ENCODE results near the gene CEND1.

The CEND1 gene

DNA sequence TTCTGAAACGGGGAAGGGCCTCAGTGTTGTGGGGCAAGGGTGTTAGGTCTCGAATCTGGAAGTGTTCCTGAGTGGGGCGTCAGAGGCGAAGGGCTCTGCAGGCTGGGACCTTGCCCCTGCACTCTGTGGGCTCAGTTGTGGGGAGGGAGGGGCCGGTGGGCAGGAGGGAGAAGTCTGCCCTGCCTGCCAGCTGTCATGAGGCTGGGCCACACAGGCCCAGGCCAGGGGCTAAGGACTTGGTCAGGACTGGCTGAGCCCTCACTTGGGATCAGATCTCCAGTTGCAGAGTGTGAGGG, 38.0 kb upstream of the CEND1 start, which contains the start of gene CRACR2B:
CRACR2B (plus strand) TSS at position 23 of the 296 bp plus-strand sequence. CDS start 689 bp downstream, outside the sequence.
- DNase-seq (ENCODE audit: low read depth in 1 of 2, low spot score in 1 of 2) = no peak

DNA sequence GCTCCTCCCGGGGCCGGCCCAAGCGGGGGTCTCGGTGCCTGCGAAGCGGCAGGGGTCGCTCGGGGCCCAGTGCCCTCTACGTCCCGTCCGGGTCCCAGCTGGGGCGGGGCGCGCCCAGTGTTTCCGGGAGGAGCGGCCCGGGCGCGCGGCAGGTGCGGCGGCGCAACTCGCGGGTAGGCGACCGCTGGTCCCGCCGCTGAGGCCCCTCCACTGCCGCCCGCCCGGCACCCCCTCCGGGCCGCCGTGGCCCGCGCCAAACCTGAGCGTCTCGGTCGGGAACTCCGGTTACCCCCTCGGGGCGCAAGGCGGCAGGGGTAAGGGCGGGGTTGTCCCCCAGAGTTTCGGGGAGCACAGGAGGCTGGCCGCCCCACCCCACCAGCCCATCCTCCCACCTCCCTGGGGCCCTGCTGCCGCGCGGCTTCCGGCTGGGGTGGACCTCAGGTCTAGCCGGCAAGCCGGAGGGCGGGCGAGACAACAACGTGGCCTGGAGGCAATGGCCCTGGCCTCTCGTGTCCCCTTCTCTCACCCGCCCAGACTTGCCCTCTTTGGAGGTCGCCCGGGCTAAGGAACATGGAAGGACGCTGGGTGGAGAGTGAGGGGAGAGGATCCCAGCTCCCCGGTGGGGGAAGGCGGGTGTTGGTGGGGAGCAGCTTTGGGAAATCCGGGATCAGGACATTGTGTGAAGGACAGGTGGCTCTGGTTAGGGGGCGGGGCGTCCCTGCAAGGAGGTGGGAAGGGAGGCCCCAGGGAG, 37.4 kb upstream of the CEND1 start:
- no peak for DNase-seq (ENCODE audit: low read depth in 1 of 2, low spot score in 1 of 2)

DNA sequence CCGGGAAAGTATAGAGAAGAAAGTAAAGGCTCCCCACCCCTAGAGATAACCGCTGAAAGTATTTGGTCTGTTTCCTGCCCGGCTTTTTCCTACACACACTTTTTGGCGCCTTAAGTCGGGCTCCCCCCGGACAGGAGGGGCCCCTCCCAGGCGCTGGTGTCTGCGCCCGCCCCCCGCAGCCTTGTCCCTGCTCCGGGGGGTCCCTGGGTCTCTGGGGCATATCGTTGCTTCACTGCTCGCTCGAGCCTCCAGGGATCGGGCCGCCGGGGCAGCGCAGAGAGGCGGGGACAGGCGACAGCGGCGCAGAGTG, 36.9 kb upstream of the CEND1 start:
- DNase-seq (ENCODE audit: low read depth in 1 of 2, low spot score in 1 of 2) = no peak

DNA sequence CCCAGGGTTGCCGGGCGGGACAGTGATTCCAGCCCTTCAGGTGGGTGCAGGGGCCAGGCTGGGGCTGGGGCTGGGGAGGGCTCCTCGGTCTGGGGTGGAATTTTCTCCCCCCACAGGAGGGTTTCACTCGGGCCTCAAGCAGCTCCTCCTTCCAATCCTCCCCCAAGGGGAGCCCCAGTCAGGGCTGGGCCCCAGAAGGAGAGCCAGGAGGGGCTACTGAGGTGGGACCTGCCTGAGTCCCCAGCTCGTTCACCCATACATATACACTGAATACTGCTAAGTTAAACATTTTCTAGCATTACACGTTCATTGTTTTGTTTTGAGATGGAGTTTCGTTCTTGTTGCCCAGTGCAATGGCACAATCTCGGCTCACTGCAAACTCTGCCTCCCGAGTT, 36.3 kb upstream of the CEND1 start:
- DNase-seq (ENCODE audit: low read depth in 1 of 2, low spot score in 1 of 2) = no peak

DNA sequence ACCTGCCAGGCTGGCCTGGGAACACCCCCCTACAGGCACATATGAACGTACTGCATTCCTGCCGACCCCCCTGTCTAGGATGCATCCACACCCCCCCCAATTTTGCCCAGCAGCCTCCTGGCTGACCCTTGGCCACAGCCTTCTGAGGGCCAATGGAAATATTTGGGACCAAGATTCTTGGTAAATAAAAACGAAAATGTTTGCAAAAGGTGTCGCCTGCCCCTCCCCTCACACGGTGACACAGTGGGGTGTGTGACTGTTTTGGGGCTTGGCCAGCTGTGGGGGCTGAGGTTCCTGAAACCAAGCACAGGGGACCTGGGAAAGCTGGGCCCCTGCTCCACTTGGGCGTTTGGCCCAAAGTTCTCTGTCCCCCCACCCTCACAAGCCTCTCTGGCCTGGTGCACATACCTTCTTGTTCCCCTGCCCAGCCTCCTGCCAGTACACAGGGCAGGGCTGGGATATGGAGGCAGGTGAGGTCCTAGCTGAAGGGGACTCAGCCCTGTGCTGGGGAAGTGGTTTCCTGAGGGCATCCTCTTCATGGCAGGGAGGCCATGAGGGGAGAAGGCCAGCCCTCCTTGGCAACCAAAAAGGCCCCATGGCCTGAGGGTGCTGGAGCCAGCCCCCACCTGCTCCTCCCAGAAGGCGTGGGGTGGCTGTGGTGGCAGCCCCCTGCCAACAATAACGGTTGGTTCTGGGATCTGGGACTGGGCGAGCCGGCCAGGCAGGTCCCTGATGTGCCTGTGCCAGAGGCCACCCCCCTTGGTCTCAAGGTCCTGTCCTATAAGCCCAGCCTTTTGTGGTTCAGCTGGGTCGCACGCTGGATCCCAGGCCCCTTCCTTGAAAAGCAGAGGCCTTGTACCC, 35.7 kb upstream of the CEND1 start:
- no peak for DNase-seq (ENCODE audit: low read depth in 1 of 2, low spot score in 1 of 2)

DNA sequence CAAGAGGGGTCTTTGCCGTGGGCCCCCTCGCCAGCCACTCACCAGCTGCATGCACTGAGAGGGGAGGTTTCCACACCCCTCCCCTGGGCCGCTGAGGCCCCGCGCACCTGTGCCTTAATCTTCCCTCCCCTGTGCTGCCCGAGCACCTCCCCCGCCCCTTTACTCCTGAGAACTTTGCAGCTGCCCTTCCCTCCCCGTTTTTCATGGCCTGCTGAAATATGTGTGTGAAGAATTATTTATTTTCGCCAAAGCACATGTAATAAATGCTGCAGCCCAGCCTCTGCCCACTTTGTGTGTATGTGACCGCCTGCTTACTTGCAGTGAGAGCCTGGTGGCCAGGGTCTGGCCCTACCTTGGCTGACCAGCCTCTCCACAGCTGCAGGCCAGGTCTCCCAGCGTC, 35.1 kb upstream of the CEND1 start:
- no peak for DNase-seq (ENCODE audit: low read depth in 1 of 2, low spot score in 1 of 2)

DNA sequence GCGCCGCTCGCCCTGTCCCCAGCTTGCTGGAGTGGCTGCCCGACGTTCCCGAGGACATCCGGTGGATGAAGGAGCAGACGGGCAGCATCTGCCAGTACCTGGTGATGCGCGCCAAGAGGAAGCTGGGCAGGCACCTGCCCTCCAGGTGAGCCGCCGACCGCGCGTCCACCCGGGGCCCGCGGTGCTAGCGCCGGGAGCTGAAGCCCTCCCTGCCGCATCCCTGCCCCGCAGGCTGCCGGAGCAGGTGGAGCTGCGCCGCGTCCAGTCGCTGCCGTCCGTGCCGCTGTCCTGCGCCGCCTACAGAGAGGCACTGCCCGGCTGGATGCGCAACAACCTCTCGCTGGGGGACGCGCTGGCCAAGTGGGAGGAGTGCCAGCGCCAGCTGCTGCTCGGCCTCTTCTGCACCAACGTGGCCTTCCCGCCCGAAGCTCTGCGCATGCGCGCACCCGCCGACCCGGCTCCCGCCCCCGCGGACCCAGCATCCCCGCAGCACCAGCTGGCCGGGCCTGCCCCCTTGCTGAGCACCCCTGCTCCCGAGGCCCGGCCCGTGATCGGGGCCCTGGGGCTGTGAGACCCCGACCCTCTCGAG, 34.5 kb upstream of the CEND1 start:
- DNase-seq (ENCODE audit: low read depth in 1 of 2, low spot score in 1 of 2) = no peak

DNA sequence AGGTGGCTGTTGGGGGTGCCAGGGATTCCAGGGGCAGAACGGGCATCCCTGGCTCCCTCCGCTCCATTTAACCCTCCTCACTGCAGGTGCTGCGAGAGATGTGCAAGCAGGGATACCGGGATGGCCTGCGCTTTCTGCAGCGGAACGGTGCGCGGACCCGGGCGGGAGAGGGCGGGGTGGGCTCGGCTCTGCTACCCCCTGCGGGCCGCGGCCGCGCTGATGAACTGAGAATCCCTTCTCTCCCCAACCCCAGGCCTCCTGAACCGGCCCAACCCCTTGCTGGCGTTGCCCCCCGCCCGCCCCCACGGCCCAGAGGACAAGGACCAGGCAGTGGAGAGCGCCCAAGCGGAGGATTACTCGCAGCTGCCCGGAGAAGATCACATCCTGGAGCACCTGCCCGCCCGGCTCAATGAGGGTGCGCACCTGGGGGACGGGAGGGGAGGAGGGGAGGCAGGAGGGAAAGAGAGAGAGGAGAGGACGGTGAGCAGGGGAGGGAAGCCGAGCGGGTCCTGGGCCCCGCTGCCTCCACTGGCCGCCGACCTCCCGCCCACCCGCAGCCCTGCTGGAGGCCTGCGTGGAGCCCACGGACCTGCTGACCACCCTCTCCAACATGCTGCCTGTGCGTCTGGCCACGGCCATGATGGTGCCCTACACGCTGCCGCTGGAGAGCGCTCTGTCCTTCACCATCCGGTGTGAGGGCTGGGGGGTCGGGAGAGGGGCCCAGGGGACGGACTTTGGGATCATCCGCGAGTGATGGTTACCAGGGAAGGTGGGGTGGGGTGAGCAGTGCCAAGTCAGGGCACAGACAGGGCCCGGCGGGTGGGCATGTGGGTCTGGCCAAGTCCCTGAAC, 33.8 kb upstream of the CEND1 start:
- DNase-seq (ENCODE audit: low read depth in 1 of 2, low spot score in 1 of 2) = no peak

DNA sequence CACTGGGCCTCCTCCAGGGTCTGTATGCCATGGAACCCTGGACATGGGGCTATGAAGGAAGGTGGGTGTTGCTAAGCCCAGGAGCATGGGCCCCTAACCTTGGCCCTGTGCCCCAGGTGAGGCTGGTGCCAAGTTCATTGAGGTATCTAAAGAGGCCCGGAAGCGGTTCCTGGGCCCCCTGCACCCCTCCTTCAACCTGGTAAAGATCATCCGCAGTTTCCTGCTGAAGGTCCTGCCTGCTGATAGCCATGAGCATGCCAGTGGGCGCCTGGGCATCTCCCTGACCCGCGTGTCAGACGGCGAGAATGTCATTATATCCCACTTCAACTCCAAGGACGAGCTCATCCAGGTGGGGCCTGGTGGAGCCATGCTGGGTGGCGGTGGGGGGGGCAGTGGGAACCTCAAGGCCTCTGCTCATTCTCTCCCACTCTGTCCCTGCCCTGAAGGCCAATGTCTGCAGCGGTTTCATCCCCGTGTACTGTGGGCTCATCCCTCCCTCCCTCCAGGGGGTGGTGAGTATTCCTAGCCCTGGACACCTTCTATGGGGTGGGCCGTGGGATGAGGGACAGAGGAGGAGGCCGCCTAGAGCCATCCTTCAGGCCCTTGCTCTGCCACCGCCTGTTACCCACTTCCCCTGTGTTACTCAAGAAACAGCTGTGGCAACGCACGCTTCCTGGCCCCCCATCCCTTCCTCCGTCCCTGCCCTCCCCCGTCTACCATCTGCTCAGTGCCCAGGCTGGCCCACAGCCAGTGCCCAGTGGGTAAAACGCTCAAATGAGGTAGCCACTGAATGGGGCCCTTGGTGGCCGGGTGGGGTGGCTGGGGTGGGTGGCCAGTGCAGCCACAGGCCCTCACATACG, 31.9 kb upstream of the CEND1 start:
- no peak for DNase-seq (ENCODE audit: low read depth in 1 of 2, low spot score in 1 of 2)

DNA sequence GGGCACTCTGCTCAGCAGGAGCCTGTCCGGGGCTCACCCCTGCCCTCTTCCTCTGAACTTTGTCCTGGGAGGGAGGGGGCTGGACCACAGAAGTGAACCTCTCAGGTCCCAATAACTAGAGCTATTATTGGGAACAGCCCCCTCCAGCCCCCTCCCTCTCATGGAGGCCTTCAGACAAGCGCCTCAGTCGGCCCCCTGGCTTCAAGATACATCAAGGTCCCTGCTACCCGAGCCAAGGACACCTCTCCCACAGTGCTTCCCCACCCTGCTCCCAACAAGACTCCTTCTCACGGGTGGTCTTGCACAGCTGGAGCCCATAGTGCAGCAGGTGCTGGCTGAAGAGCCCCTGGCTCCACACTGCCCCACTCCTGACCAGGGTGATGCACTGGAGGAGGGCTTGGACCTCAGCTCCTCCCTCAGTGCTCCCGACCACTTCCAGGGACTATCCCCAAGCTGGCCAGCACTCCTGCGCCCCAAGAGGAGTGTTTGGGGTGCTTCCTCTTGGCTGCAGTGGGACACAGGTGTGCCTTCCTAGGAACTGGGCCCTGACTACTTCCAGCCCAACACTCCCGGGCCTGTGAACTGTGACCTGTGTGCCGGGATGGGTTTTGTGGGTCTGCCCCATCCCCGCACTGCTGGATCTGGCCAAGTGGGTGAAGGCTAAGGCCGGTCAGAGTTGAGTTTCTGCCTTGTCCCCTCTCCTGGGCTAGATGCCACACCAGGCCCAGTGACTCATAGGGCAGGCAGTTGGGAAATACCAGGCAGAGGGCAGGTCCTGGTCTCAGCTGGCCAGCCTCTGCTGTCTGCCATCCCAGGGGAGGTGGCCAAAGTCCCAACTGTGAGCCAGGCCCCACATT, 31.0 kb upstream of the CEND1 start:
- DNase-seq (ENCODE audit: low read depth in 1 of 2, low spot score in 1 of 2) = no peak

DNA sequence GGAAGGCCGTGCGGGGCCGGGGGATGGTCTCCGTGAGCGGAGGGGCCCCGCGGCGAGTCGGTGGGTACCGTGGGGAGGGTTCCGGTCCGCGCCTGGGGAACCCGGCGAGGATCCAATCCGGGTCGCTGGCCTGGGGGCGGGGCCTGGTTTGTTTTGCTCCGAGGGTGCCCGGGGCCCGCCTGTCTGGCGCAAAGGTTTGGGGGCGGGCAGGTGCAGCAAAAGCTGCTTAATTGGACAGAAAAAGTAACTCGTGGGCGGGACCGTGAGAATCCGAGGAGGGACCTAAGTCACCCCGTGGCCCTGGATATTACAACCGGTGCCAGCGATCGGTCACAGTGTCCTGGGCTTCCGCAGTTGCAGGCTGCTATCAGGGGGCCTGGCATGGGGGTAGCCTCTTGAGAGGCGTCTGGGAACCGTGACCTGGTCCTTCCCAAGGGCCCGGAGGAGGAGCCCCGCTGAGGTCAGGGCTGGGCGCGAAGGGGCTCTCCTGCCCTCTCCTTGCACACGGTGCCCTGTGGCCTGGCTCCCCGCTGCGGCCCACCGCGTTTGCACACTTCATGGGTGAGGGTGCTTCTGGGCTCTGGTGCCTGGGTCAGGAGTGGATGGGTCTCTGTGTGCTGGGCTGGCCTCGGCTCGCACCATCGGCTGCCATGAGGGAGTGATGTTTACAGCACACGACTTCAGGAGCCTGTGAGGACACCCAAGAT, 30.2 kb upstream of the CEND1 start:
- peak; percentile 86 to 90 for DNase-seq (ENCODE audit: low read depth in 1 of 2, low spot score in 1 of 2)

DNA sequence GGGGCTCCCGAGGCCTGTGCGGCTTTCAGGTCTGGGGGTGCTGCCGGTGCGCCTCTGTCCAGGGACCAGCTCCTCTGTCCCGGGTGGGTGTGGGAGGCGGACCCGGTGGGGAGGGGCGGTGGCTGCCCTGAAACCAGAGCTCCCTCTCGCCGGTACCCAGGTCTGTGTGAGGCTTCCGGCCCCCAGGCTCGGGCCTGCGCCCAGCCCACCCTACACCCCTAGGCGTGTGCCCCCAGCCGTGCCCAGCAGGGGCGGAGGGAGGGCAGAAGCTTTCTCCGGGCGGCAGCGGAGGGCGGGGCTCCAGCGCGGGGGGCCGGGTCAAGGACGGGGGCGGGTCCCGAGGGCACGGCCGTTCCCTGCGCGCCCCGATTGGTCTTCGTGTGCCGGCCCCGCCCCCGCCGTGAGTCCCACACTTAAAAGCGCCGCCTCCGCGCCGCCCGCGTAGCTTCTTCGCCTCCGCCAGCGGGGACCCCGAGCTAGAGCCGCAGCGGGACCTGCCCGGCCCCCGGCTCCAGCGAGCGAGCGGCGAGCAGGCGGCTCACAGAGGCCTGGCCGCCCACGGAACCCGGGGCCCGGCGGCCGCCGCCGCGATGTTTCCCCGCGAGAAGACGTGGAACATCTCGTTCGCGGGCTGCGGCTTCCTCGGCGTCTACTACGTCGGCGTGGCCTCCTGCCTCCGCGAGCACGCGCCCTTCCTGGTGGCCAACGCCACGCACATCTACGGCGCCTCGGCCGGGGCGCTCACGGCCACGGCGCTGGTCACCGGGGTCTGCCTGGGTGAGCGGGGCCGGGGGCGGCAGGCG, 29.4 kb upstream of the CEND1 start:
- peak; percentile 86 to 90 for DNase-seq (ENCODE audit: low read depth in 1 of 2, low spot score in 1 of 2)

DNA sequence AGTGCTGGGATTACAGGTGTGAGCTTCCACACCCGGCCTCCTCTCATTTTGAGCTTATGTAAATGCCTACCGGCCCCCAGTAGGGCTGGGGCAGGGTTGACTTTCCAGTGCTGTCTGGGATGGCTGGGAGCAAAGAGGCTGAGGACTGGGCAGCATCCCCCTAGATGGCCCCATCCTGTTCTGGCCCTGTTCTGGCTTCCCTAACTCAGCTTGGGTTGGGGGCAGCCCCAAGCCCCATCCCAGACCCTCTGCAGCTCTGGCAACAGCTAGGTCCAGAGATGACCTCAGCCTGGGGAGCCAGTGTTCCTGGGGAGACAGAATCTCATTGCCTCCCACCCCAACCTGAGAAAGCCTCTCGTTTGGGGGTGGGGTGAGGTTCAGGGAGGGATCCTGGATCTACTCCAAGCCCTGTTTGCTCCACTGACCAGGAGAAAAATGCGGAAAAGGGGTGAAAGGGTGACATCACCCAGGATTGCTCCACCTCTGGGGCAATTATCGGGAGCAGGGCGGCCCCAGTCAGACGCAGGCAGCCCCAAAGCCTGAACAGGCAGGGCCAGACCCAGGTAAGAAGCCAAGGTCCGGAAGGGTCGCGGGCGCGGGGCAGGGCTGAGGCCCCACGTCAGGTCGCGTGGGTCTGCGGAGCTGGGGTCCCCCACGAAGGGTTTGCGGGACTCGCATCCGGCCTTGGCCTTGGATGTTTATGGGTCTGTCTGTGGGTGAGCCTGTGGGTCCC, 28.7 kb upstream of the CEND1 start, which contains the start of gene PNPLA2:
PNPLA2 (plus strand) TSS at position 519 of the 733 bp plus-strand sequence. CDS start 805 bp downstream, outside the sequence.
- no peak for DNase-seq (ENCODE audit: low read depth in 1 of 2, low spot score in 1 of 2)

DNA sequence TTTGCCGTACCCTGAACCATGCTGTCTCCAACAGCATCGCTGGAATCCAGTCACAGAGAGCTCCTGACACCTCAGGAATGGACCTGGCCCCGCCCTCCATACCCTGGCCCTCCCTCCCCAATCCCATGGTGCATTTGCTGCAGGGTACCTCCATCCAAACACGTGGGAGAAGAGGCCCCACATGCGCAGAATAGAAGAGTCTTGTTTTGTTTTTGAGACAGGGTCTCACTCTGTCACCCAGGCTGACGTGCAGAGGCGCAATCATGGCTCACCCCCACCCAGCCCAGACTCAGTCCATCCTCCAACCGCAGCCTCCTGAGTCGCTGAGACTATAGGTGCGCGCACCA, 26.5 kb upstream of the CEND1 start:
- no peak for DNase-seq (ENCODE audit: low read depth in 1 of 2, low spot score in 1 of 2)

DNA sequence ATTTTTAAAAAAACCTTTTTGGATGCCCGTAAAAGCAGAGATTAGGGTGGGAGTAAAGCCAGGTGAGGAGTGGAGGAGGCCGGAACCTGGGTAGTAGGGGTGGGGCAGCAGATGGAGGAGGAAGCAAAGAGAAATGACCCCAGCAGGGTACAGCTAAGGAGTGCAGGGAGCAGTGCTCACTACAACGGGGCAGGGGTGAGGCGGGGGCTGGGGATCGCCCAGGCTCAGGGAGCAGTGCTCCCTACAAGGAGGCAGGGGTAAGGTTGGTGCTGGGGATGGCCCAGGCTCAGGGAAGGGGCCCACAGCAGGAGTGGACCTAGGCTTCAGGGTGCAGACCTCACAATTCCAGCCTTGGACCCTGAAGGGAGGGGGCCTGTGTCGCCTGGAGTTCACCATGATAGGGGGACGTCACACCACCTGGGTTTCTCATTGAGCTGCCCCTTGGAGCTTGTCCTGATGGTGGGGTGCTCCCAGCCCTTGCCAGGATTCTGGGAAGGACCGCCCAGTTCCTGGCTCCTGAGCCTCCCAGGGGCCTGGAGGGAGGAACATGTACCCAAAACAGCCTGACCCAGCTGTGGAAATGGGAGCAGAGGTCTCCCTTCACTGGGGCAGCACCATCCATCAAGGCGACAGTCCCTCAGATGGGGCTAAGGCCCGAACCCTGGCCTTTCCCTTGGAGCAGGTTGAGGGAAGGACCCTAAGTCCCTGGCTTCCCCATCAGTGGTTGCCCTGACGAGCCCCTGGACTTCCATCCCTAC, 26.0 kb upstream of the CEND1 start:
- no peak for DNase-seq (ENCODE audit: low read depth in 1 of 2, low spot score in 1 of 2)

DNA sequence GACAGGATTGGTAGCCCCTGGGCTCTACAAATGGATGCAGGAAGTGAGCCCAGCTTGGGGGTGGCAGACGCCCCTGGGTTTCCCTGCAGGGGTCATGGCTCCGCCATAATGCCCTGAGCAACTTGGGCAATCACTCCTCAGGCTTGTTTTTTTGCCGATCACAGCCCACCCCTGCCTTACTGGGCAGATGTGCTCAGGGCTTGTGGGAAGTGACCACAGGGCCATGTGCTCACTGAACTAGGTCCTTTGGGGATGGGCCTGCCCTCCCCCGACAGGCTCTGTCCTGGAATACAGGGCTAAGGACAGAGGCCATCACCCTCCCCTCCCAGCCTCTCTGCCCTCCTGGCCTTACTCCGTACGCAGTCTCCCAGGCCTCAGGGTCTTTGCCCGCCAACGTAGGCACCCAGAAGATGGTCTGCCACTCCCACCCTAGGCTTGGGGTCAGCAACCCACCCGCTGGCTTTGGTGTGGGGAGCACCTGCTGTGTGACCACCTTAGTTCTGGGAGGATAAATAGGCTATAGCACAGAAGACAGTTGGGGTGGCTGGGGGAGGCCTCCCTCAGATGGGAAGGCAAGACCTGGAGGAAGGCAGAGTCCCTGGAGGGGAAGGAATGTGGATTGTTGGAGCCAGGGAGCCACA, 23.7 kb upstream of the CEND1 start:
- no peak for DNase-seq (ENCODE audit: low read depth in 1 of 2, low spot score in 1 of 2)

Data from stimulated activated CD4-positive, alpha-beta T cell treated with anti-CD3 and anti-CD28 coated beads, Interleukin-15, amount 100 ng/mL, for 1 hour (primary cell).